Hepatocyte (in vitro differentiated cells): Measurements from ENCODE around the gene RGMB. TPM values are rescaled to one million over a fixed set of nuclear protein-coding genes. Genes with fewer than 3 reads are reported as not detected.
A peak's percentile ranks its signal among the peaks of the same experiment; 100 is the strongest.

Experiments
- DNase-seq: peaks from one replicate; pipeline ENCODE4 v3.0.0-alpha.2; 2016; ENCODE audit warnings: low spot score
- H2AFZ ChIP-seq: fragments of 200-600 bp; sonication (generic); 2 replicates; pipeline ENCODE4 v1.6.0; 2016; ENCODE audit warnings: antibody characterized with exemption, mild to moderate bottlenecking
- H3K27ac ChIP-seq: fragments of 200-600 bp; sonication (generic); 2 replicates; pipeline ENCODE4 v1.5.1; 2016; ENCODE audit warnings: mild to moderate bottlenecking
- H3K27me3 ChIP-seq: fragments of 200-600 bp; sonication (generic); 2 replicates; pipeline ENCODE4 v1.6.1; 2016
- H3K36me3 ChIP-seq: fragments of 200-600 bp; sonication (generic); replicated peaks from 2 replicates; pipeline ENCODE4 v1.5.1; 2016; ENCODE audit warnings: low read depth; ENCODE audit not compliant: insufficient read depth
- H3K4me1 ChIP-seq: fragments of 200-600 bp; sonication (generic); 2 replicates; pipeline ENCODE4 v1.5.1; 2016; ENCODE audit warnings: mild to moderate bottlenecking, moderate library complexity; ENCODE audit not compliant: insufficient read depth
- H3K4me2 ChIP-seq: fragments of 200-600 bp; sonication (generic); 2 replicates; pipeline ENCODE4 v1.6.0; 2016
- H3K4me3 ChIP-seq: fragments of 200-600 bp; sonication (generic); 2 replicates; pipeline ENCODE4 v1.5.1; 2016; ENCODE audit warnings: mild to moderate bottlenecking
- H3K79me2 ChIP-seq: fragments of 200-600 bp; sonication (generic); 2 replicates; pipeline ENCODE4 v1.6.0; 2017; ENCODE audit warnings: mild to moderate bottlenecking
- H3K9me2 ChIP-seq: fragments of 200-600 bp; sonication (generic); replicated peaks from 2 replicates; pipeline ENCODE4 v1.6.0; 2017; ENCODE audit warnings: mild to moderate bottlenecking; ENCODE audit not compliant: insufficient read depth
- H3K9me3 ChIP-seq: fragments of 200-600 bp; sonication (generic); 2 replicates; pipeline ENCODE4 v1.5.1; 2016; ENCODE audit warnings: low read depth, mild to moderate bottlenecking
- H4K20me1 ChIP-seq: fragments of 200-600 bp; sonication (generic); 2 replicates; pipeline ENCODE4 v1.6.0; 2016; ENCODE audit warnings: mild to moderate bottlenecking; ENCODE audit not compliant: insufficient read depth, poor library complexity, severe bottlenecking
- CTCF ChIP-seq: fragments of 200-600 bp; sonication (generic); IDR thresholded peaks from 2 replicates; pipeline ENCODE4 v1.5.1; 2016; ENCODE audit warnings: antibody characterized with exemption, mild to moderate bottlenecking; ENCODE audit not compliant: poor library complexity
- EZH2 ChIP-seq: fragments of 200-600 bp; sonication (generic); IDR thresholded peaks from 2 replicates; pipeline ENCODE4 v1.6.1; 2016; ENCODE audit warnings: antibody characterized with exemption, mild to moderate bottlenecking, borderline replicate concordance
- EZH2phosphoT487 ChIP-seq: fragments of 200-600 bp; sonication (generic); IDR thresholded peaks from one replicate; pipeline ENCODE4 v1.6.1; 2018; ENCODE audit warnings: antibody characterized with exemption, mild to moderate bottlenecking, low read depth, moderate library complexity; ENCODE audit not compliant: unreplicated experiment, severe bottlenecking
- WGBS: methylation state at CpG from one replicate; pipeline ENCODE4 v1.1.6; 2016; ENCODE audit warnings: low lambda C conversion rate; ENCODE audit errors: missing lambda C conversion rate; 5-methylcytosine and 5-hydroxymethylcytosine counted together
- polyA plus RNA-seq: library from polyadenylated mRNA; unstranded; fragments of >200 nt; fragmentation: Nextera tagmentation; extraction: Ambion mirVana; gene quantifications from 2 replicates; pipeline ENCODE4 v1.2.1, GENCODE V29; 2016
- total RNA-seq: library from RNA; depleted of rRNA; stranded (reverse); fragments of >200 nt; gene quantifications from 2 replicates; pipeline ENCODE4 v1.2.3, GENCODE V29; 2014

Gene RGMB
- total RNA-seq (10.5 and 11.6 TPM in 2 replicates), polyA plus RNA-seq (6.8 and 8.4 TPM in 2 replicates)

GRCh38 chr5:98773464-98774191, at the start of gene RGMB:
Gene RGMB, plus strand, starts transcription at chr5:98773663. Its CDS starts 408 bp downstream, at chr5:98774071.
- Histone ChIP-seq H3K4me1 (peaks cover 14% of the 10 kb centered on the region), H2AFZ (peak within 1 kb of the TSS; percentile 70)
- WGBS = 1% methylated on average over 42 of the region's 84 CpGs

GRCh38 chr5:98726258-98726657, 47.2 kb upstream of the RGMB start:
- DNase-seq = no peak
- no peaks in the 10 kb centered on the region for H3K27me3 ChIP-seq
- WGBS = 87% methylated on average over 2 of the region's 2 CpGs
- no peaks in the 10 kb centered on the region for H3K79me2 ChIP-seq
- no peak overlapping the region for H3K4me2 ChIP-seq
- no peak for TF ChIP-seq EZH2
- TF ChIP-seq CTCF = no peak
- TF ChIP-seq EZH2phosphoT487 = no peak
- H4K20me1 ChIP-seq = no peaks in the 10 kb centered on the region
- H3K9me2 ChIP-seq = no peaks in the 10 kb centered on the region
- H3K36me3 ChIP-seq = no peaks in the 10 kb centered on the region
- H3K4me1 ChIP-seq = no peaks in the 10 kb centered on the region
- H2AFZ ChIP-seq = no peak overlapping the region
- H3K27ac ChIP-seq = no peak overlapping the region
- H3K9me3 ChIP-seq = no peaks in the 10 kb centered on the region
- no peak overlapping the region for H3K4me3 ChIP-seq

More at GRCh38 chr5:98773464-98774191, at the start of gene RGMB:
- Histone ChIP-seq H3K27me3 (no peaks in the 10 kb centered on the region), H3K79me2 (peaks cover 39% of the 10 kb centered on the region), H3K27ac (peak within 1 kb of the TSS; percentile 93), H3K4me3 (peak within 1 kb of the TSS; percentile 69), H3K9me2 (no peaks in the 10 kb centered on the region), H3K9me3 (no peaks in the 10 kb centered on the region), H3K36me3 (no peaks in the 10 kb centered on the region), H3K4me2 (peak within 1 kb of the TSS; percentile 97), H4K20me1 (peaks cover 35% of the 10 kb centered on the region)
- TF ChIP-seq CTCF = no peak
- no peak for TF ChIP-seq EZH2phosphoT487
- TF ChIP-seq EZH2 = no peak
- peak; percentile 98 for DNase-seq

GRCh38 chr5:98727686-98728085, 45.8 kb upstream of the RGMB start:
- no peaks in the 10 kb centered on the region for H4K20me1 ChIP-seq
- no peaks in the 10 kb centered on the region for H3K4me1 ChIP-seq
- no peak overlapping the region for H3K4me2 ChIP-seq
- WGBS = 91% methylated on average over 5 of the region's 5 CpGs
- DNase-seq = no peak
- no peaks in the 10 kb centered on the region for H3K9me3 ChIP-seq
- no peaks in the 10 kb centered on the region for H3K9me2 ChIP-seq
- no peak overlapping the region for H3K27ac ChIP-seq
- no peaks in the 10 kb centered on the region for H3K27me3 ChIP-seq
- TF ChIP-seq EZH2 = no peak
- no peak for TF ChIP-seq EZH2phosphoT487
- TF ChIP-seq CTCF = no peak
- no peak overlapping the region for H3K4me3 ChIP-seq
- H3K79me2 ChIP-seq = no peaks in the 10 kb centered on the region
- no peaks in the 10 kb centered on the region for H3K36me3 ChIP-seq
- H2AFZ ChIP-seq = no peak overlapping the region
